GM12878 (cell line): ENCODE data around the gene KRT12. TPM values are rescaled to one million over a fixed set of nuclear protein-coding genes. Genes with fewer than 3 reads are reported as not detected.

Experiments
- ATF3 ChIP-seq: IDR thresholded peaks from 2 replicates; pipeline ENCODE4 v1.6.1; 2011; ENCODE audit warnings: low read depth, mild to moderate bottlenecking, low read length, moderate library complexity, borderline replicate concordance; ENCODE audit errors: extremely low read depth
- CREB1 ChIP-seq: IDR thresholded peaks from 2 replicates; pipeline ENCODE4 v1.6.1; 2012; ENCODE audit warnings: low read depth, mild to moderate bottlenecking, inconsistent platforms
- DPF2 ChIP-seq: fragments of 450-650 bp; IDR thresholded peaks from 2 replicates; pipeline ENCODE4 v1.6.1; 2017; ENCODE audit warnings: mild to moderate bottlenecking
- E2F4 ChIP-seq: IDR thresholded peaks from 2 replicates; pipeline ENCODE4 v1.6.1; 2012; ENCODE audit warnings: low read depth, low read length, improper control_type of control experiment
- HDAC6 ChIP-seq: fragments of 200-600 bp; sonication (generic); IDR thresholded peaks from one replicate; pipeline ENCODE4 v1.8.0; 2017; ENCODE audit warnings: antibody characterized with exemption; ENCODE audit not compliant: unreplicated experiment
- LARP7 ChIP-seq: fragments of 450-650 bp; IDR thresholded peaks from 2 replicates; pipeline ENCODE4 v1.6.1; 2017; ENCODE audit warnings: mild to moderate bottlenecking
- MEF2A ChIP-seq: IDR thresholded peaks from 2 replicates; pipeline ENCODE4 v1.6.1; 2011; ENCODE audit warnings: low read depth, mild to moderate bottlenecking, low read length, moderate library complexity; ENCODE audit not compliant: insufficient read depth
- MXI1 ChIP-seq: fragments of 150-350 bp; IDR thresholded peaks from 2 replicates; pipeline ENCODE4 v1.6.1; 2011; ENCODE audit warnings: low read depth, mild to moderate bottlenecking, inconsistent platforms, low read length, improper control_type of control experiment
- POU2F2 ChIP-seq: IDR thresholded peaks from 3 replicates; pipeline ENCODE4 v1.6.1; 2011; ENCODE audit warnings: low read depth, mild to moderate bottlenecking, low read length, borderline replicate concordance
- SMC3 ChIP-seq: IDR thresholded peaks from 2 replicates; pipeline ENCODE4 v1.6.1; 2011; ENCODE audit warnings: low read length, improper control_type of control experiment, borderline replicate concordance
- TAF1 ChIP-seq: IDR thresholded peaks from 2 replicates; pipeline ENCODE4 v1.6.1; 2011; ENCODE audit warnings: mild to moderate bottlenecking, low read depth, low read length, borderline replicate concordance
- TARDBP ChIP-seq: IDR thresholded peaks from 2 replicates; pipeline ENCODE4 v1.6.1; 2016; ENCODE audit warnings: borderline replicate concordance
- ZBTB11 ChIP-seq: fragments of 450-650 bp; formaldehyde crosslinking; IDR thresholded peaks from 2 replicates; pipeline ENCODE4 v1.5.0; 2022; ENCODE audit warnings: mild to moderate bottlenecking, missing genetic modification characterization
- ZNF217 ChIP-seq: fragments of 450-650 bp; IDR thresholded peaks from 2 replicates; pipeline ENCODE4 v1.6.1; 2017; ENCODE audit warnings: antibody characterized with exemption, mild to moderate bottlenecking
- ZSCAN29 ChIP-seq: fragments of 450-650 bp; IDR thresholded peaks from 2 replicates; pipeline ENCODE4 v1.6.1; 2017; ENCODE audit warnings: mild to moderate bottlenecking, moderate library complexity
- polyA plus RNA-seq, 11 experiments: library from polyadenylated mRNA; depleted of rRNA in 4 of 11; unstranded in 6 of 11; stranded (reverse) in 5 of 11; fragments of >200 nt; fragmentation: Nextera tagmentation in 4 of 11; fragmentation: Illumina TruSeq in 1 of 11; extraction: Ambion mirVana in 4 of 11; extraction: Trizol in 1 of 11; gene quantifications; 1 replicate in 1 of 11; 2 replicates in 10 of 11; pipeline versions ENCODE4 v1.2.1 to v1.2.3, GENCODE V29; 2011 to 2016; ENCODE audit warnings: inconsistent platforms in 2 of 11, missing spikeins in 2 of 11, low read depth in 1 of 11
- total RNA-seq, 4 experiments: library from RNA; depleted of rRNA in 3 of 4; stranded (reverse); fragments of >200 nt in 3 of 4; fragmentation: Illumina TruSeq in 1 of 4; extraction: Trizol in 1 of 4; gene quantifications; 2 replicates each; pipeline versions ENCODE4 v1.2.1 to v1.2.3, GENCODE V29; 2013 to 2021
- TF ChIP-seq, protein P1 (sequence below): fragments of 450-650 bp; IDR thresholded peaks from 2 replicates; pipeline ENCODE4 v1.6.1; 2017; ENCODE audit warnings: mild to moderate bottlenecking, moderate library complexity
- TF ChIP-seq, protein P2 (sequence below): IDR thresholded peaks from 2 replicates; pipeline ENCODE4 v1.6.1; 2012; ENCODE audit warnings: low read depth, low read length, improper control_type of control experiment
- TF ChIP-seq, protein P3 (sequence below): fragments of 450-650 bp; conservative IDR thresholded peaks from 2 replicates; pipeline ENCODE4 v1.6.1; 2017; ENCODE audit warnings: mild to moderate bottlenecking, moderate library complexity

KRT12 gene
- total and polyA plus RNA-seq, 10 of the 15 experiments (the other 5 are each of a cell fraction or from before 2014, with no cell fraction given): not detected

- TF ChIP-seq, protein P1, sequence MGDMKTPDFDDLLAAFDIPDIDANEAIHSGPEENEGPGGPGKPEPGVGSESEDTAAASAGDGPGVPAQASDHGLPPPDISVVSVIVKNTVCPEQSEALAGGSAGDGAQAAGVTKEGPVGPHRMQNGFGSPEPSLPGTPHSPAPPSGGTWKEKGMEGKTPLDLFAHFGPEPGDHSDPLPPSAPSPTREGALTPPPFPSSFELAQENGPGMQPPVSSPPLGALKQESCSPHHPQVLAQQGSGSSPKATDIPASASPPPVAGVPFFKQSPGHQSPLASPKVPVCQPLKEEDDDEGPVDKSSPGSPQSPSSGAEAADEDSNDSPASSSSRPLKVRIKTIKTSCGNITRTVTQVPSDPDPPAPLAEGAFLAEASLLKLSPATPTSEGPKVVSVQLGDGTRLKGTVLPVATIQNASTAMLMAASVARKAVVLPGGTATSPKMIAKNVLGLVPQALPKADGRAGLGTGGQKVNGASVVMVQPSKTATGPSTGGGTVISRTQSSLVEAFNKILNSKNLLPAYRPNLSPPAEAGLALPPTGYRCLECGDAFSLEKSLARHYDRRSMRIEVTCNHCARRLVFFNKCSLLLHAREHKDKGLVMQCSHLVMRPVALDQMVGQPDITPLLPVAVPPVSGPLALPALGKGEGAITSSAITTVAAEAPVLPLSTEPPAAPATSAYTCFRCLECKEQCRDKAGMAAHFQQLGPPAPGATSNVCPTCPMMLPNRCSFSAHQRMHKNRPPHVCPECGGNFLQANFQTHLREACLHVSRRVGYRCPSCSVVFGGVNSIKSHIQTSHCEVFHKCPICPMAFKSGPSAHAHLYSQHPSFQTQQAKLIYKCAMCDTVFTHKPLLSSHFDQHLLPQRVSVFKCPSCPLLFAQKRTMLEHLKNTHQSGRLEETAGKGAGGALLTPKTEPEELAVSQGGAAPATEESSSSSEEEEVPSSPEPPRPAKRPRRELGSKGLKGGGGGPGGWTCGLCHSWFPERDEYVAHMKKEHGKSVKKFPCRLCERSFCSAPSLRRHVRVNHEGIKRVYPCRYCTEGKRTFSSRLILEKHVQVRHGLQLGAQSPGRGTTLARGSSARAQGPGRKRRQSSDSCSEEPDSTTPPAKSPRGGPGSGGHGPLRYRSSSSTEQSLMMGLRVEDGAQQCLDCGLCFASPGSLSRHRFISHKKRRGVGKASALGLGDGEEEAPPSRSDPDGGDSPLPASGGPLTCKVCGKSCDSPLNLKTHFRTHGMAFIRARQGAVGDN: no peak
- TF ChIP-seq TARDBP: no peak
- TF ChIP-seq CREB1: no peak
- TF ChIP-seq E2F4: no peak
- peak; percentile 37; the same call in 1 of the 2 replicates for TF ChIP-seq TAF1
- TF ChIP-seq, protein P2, sequence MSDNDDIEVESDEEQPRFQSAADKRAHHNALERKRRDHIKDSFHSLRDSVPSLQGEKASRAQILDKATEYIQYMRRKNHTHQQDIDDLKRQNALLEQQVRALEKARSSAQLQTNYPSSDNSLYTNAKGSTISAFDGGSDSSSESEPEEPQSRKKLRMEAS: no peak
- TF ChIP-seq, protein P3, sequence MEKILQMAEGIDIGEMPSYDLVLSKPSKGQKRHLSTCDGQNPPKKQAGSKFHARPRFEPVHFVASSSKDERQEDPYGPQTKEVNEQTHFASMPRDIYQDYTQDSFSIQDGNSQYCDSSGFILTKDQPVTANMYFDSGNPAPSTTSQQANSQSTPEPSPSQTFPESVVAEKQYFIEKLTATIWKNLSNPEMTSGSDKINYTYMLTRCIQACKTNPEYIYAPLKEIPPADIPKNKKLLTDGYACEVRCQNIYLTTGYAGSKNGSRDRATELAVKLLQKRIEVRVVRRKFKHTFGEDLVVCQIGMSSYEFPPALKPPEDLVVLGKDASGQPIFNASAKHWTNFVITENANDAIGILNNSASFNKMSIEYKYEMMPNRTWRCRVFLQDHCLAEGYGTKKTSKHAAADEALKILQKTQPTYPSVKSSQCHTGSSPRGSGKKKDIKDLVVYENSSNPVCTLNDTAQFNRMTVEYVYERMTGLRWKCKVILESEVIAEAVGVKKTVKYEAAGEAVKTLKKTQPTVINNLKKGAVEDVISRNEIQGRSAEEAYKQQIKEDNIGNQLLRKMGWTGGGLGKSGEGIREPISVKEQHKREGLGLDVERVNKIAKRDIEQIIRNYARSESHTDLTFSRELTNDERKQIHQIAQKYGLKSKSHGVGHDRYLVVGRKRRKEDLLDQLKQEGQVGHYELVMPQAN: no peak
- no peak for TF ChIP-seq ATF3
- no peak for TF ChIP-seq HDAC6
- TF ChIP-seq MEF2A: no peak
- TF ChIP-seq ZSCAN29: no peak
- TF ChIP-seq DPF2: no peak
- no peak for TF ChIP-seq ZNF217
- TF ChIP-seq MXI1: no peak
- TF ChIP-seq ZBTB11 (CRISPR knock-in tag): no peak
- no peak for TF ChIP-seq SMC3
- TF ChIP-seq POU2F2: no peak
- peak; percentile 43; the same call in 1 of the 2 replicates for TF ChIP-seq LARP7
Observed at GRCh38 chr17:40818733-40819527, 48.1 kb downstream of the KRT12 start (continued).
